RWPE1 (cell line): ENCODE data around the gene ITM2C.

Experiments used
- CTCF ChIA-PET: fragments of 350-600 bp; sonication (Branson Sonifier 250); formaldehyde crosslinking; extraction: SDS; loops from one replicate; lab custom pipeline; 2021; lab: Yijun Ruan, JAX
- POLR2A ChIA-PET: fragments of 400-600 bp; formaldehyde crosslinking; extraction: SDS; loops from one replicate; lab custom pipeline; 2020; ENCODE audit warnings: antibody characterized with exemption; ENCODE audit not compliant: low non-redundant PET; lab: Yijun Ruan, JAX
- DNase-seq: peaks from one replicate; pipeline ENCODE4 v3.0.0; 2012; ENCODE audit warnings: low spot score
- H3K27ac ChIP-seq: fragments of 450-650 bp; 2 replicates; pipeline ENCODE4 v1.5.1; 2017
- TF ChIP-seq, protein P1 (sequence below): fragments of 450-650 bp; conservative IDR thresholded peaks from 2 replicates; pipeline ENCODE4 v1.5.1; 2017; ENCODE audit warnings: low read depth, mild to moderate bottlenecking

Gene ITM2C

GRCh38 chr2:230874876-230875275 lies 10.1 kb downstream of the ITM2C start:
- ChIA-PET CTCF (interaction anchor here (0.7 kb wide), 1 partner anchor 799 kb away, joined by 3 read pairs; no protein-coding TSS in a partner anchor), POLR2A (no interaction called here)
- DNase-seq, result no peak
- TF ChIP-seq, protein P1, sequence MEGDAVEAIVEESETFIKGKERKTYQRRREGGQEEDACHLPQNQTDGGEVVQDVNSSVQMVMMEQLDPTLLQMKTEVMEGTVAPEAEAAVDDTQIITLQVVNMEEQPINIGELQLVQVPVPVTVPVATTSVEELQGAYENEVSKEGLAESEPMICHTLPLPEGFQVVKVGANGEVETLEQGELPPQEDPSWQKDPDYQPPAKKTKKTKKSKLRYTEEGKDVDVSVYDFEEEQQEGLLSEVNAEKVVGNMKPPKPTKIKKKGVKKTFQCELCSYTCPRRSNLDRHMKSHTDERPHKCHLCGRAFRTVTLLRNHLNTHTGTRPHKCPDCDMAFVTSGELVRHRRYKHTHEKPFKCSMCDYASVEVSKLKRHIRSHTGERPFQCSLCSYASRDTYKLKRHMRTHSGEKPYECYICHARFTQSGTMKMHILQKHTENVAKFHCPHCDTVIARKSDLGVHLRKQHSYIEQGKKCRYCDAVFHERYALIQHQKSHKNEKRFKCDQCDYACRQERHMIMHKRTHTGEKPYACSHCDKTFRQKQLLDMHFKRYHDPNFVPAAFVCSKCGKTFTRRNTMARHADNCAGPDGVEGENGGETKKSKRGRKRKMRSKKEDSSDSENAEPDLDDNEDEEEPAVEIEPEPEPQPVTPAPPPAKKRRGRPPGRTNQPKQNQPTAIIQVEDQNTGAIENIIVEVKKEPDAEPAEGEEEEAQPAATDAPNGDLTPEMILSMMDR, result no peak
- H3K27ac ChIP-seq, result no peak overlapping the region

DNA sequence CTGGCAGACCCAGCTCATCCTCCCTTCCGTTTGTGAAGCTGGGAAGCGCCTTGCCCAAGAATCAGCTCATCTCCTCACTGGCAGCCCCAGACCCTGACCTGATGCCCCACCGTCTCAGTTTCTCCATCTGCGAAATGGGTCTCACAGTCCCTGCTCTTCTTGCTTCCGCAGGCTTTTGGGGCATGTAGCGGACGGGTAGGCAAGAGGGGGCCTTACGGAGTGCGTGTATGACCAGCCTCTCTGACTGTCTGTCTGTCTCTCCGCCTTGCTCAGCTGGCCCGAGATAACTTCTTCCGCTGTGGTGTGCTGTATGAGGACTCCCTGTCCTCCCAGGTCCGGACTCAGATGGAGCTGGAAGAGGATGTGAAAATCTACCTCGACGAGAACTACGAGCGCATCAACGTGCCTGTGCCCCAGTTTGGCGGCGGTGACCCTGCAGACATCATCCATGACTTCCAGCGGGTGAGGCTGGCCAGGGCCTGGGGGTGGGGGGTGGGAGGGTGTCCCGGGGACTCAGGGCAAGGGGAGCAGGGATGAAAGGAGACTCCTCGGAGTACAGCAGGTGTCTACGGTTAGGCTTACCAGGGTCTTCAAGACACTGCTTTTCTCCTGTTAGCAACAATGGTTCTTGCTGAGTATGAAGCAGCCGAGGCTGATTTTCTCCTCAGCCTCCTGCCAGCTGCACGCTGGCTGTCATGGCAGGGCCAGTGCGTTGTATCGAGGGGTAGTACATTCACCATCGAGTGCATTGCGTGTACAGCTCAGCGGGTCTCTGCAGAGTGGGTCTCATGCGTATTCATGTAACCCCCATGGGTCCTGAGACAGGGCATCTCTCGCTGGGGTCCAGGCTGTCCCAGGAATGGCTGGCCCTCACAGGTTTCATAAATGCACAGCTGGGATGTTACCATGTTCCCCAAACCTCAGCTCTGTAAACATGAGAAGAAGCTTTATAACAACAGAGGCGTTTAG lies 10.9 kb downstream of the ITM2C start:
- TF ChIP-seq, protein P1, result no peak
- ChIA-PET CTCF (interaction anchor here (0.6 to 0.7 kb wide), 2 partner anchors 111 to 799 kb away, joined by 3 read pairs; no protein-coding TSS in a partner anchor), POLR2A (no interaction called here)
- no peak overlapping the region for H3K27ac ChIP-seq
- no peak for DNase-seq

- TF ChIP-seq, protein P1, result no peak
- CTCF ChIA-PET, result no interaction called here
- DNase-seq, result no peak
- no peak overlapping the region for H3K27ac ChIP-seq
- POLR2A ChIA-PET, result no interaction called here
Measured at GRCh38 chr2:230877116-230877758, 12.5 kb downstream of the ITM2C start.

DNA sequence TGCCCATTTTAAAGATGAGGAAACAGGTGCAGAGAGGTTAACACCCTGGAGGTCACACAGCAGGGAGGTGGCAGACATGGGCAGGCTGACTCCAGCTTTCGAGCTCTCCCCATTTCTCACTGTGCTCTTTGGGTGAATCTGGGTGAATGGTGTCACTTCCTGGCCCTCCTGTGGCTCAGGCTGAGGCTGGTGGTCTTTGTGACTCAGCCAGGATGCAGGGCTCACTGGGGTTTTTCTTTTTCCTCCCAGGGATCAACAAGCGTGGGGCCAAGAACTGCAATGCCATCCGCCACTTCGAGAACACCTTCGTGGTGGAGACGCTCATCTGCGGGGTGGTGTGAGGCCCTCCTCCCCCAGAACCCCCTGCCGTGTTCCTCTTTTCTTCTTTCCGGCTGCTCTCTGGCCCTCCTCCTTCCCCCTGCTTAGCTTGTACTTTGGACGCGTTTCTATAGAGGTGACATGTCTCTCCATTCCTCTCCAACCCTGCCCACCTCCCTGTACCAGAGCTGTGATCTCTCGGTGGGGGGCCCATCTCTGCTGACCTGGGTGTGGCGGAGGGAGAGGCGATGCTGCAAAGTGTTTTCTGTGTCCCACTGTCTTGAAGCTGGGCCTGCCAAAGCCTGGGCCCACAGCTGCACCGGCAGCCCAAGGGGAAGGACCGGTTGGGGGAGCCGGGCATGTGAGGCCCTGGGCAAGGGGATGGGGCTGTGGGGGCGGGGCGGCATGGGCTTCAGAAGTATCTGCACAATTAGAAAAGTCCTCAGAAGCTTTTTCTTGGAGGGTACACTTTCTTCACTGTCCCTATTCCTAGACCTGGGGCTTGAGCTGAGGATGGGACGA lies 13.2 kb downstream of the ITM2C start:
- TF ChIP-seq, protein P1, result no peak
- H3K27ac ChIP-seq, result no peak overlapping the region
- ChIA-PET CTCF (interaction anchor here (1.0 to 1.7 kb wide), 3 partner anchors 54 to 175 kb away, joined by 3 to 8 read pairs (median 3); no protein-coding TSS in a partner anchor), POLR2A (no interaction called here)
- no peak for DNase-seq

GRCh38 chr2:230878599-230879188 lies 14.0 kb downstream of the ITM2C start:
- POLR2A ChIA-PET, result no interaction called here

More at GRCh38 chr2:230878599-230879188, 14.0 kb downstream of the ITM2C start:
- no peak overlapping the region for H3K27ac ChIP-seq
- CTCF ChIA-PET, result interaction anchor here (1.0 to 1.7 kb wide), 3 partner anchors 55 to 174 kb away, joined by 3 to 8 read pairs (median 3); no protein-coding TSS in a partner anchor
- TF ChIP-seq, protein P1, result no peak
- DNase-seq, result no peak
